ENCODE measurements around the gene CCDC71L.
"Not testable (repeated sequence)": the region's sequence is repeated elsewhere in the genome, so short reads cannot be mapped to it uniquely, and the experiment has no call there.

The CCDC71L gene

GRCh38 chr7:106660862-106661720 lies at the start of gene CCDC71L:
TSS of gene CCDC71L (minus strand) at chr7:106661158. CDS start at chr7:106660896, 262 bp downstream.
- Histone ChIP-seq H3K4me3 (replicated peaks; ENCODE audit: low read depth, low read length) (peak within 1 kb of the TSS; percentile 96), H3K27me3 (replicated peaks; ENCODE audit: control insufficient read depth, insufficient read depth, low read length) (no peaks in the 10 kb centered on the region), H3K36me3 (ENCODE audit: control insufficient read depth, insufficient read depth, low read length) (no peaks in the 10 kb centered on the region)
- peak; percentile 94 for DNase-seq (ENCODE audit: extremely low read depth, insufficient read length)
- no peak for TF ChIP-seq CTCF (IDR thresholded peaks at IDR 0.05; ENCODE audit: insufficient read depth, low read length, poor library complexity, severe bottlenecking)

GRCh38 chr7:106709604-106710003 lies 48.6 kb upstream of the CCDC71L start:
- not testable (repeated sequence) for H3K27me3 ChIP-seq (replicated peaks; ENCODE audit: control insufficient read depth, insufficient read depth, low read length); H3K4me3 ChIP-seq (replicated peaks; ENCODE audit: low read depth, low read length); DNase-seq (ENCODE audit: extremely low read depth, insufficient read length); H3K36me3 ChIP-seq (ENCODE audit: control insufficient read depth, insufficient read depth, low read length)

GRCh38 chr7:106704000-106704840 lies 43.3 kb upstream of the CCDC71L start:
- no peak overlapping the region for H3K4me3 ChIP-seq (replicated peaks; ENCODE audit: low read depth, low read length)
- no peaks in the 10 kb centered on the region for H3K27me3 ChIP-seq (replicated peaks; ENCODE audit: control insufficient read depth, insufficient read depth, low read length)
- peak; percentile 24 for DNase-seq (ENCODE audit: extremely low read depth, insufficient read length)
- TF ChIP-seq CTCF (IDR thresholded peaks at IDR 0.05; ENCODE audit: insufficient read depth, low read length, poor library complexity, severe bottlenecking): no peak
- no peaks in the 10 kb centered on the region for H3K36me3 ChIP-seq (ENCODE audit: control insufficient read depth, insufficient read depth, low read length)

GRCh38 chr7:106693677-106694353 lies 32.9 kb upstream of the CCDC71L start:
- no peak overlapping the region for H3K4me3 ChIP-seq (replicated peaks; ENCODE audit: low read depth, low read length)
- H3K27me3 ChIP-seq (replicated peaks; ENCODE audit: control insufficient read depth, insufficient read depth, low read length): no peaks in the 10 kb centered on the region
- no peak for DNase-seq (ENCODE audit: extremely low read depth, insufficient read length)
- no peak for TF ChIP-seq CTCF (IDR thresholded peaks at IDR 0.05; ENCODE audit: insufficient read depth, low read length, poor library complexity, severe bottlenecking)
- no peaks in the 10 kb centered on the region for H3K36me3 ChIP-seq (ENCODE audit: control insufficient read depth, insufficient read depth, low read length)

GRCh38 chr7:106692450-106693051 lies 31.6 kb upstream of the CCDC71L start:
- Histone ChIP-seq H3K27me3 (replicated peaks; ENCODE audit: control insufficient read depth, insufficient read depth, low read length) (no peaks in the 10 kb centered on the region), H3K36me3 (ENCODE audit: control insufficient read depth, insufficient read depth, low read length) (no peaks in the 10 kb centered on the region), H3K4me3 (replicated peaks; ENCODE audit: low read depth, low read length) (no peak overlapping the region)
- no peak for TF ChIP-seq CTCF (IDR thresholded peaks at IDR 0.05; ENCODE audit: insufficient read depth, low read length, poor library complexity, severe bottlenecking)
- no peak for DNase-seq (ENCODE audit: extremely low read depth, insufficient read length)

- not testable (repeated sequence) for H3K36me3 ChIP-seq (ENCODE audit: control insufficient read depth, insufficient read depth, low read length); H3K4me3 ChIP-seq (replicated peaks; ENCODE audit: low read depth, low read length); DNase-seq (ENCODE audit: extremely low read depth, insufficient read length); H3K27me3 ChIP-seq (replicated peaks; ENCODE audit: control insufficient read depth, insufficient read depth, low read length)
Measured at GRCh38 chr7:106688161-106688560, 27.2 kb upstream of the CCDC71L start.

All from GM06990 (cell line).